Measurements from ENCODE around the gene VGF.
A peak's percentile ranks its signal among the peaks of the same experiment; 100 is the strongest.
"Not testable (repeated sequence)": the region's sequence is repeated elsewhere in the genome, so short reads cannot be mapped to it uniquely, and the experiment has no call there.

The VGF gene

DNA sequence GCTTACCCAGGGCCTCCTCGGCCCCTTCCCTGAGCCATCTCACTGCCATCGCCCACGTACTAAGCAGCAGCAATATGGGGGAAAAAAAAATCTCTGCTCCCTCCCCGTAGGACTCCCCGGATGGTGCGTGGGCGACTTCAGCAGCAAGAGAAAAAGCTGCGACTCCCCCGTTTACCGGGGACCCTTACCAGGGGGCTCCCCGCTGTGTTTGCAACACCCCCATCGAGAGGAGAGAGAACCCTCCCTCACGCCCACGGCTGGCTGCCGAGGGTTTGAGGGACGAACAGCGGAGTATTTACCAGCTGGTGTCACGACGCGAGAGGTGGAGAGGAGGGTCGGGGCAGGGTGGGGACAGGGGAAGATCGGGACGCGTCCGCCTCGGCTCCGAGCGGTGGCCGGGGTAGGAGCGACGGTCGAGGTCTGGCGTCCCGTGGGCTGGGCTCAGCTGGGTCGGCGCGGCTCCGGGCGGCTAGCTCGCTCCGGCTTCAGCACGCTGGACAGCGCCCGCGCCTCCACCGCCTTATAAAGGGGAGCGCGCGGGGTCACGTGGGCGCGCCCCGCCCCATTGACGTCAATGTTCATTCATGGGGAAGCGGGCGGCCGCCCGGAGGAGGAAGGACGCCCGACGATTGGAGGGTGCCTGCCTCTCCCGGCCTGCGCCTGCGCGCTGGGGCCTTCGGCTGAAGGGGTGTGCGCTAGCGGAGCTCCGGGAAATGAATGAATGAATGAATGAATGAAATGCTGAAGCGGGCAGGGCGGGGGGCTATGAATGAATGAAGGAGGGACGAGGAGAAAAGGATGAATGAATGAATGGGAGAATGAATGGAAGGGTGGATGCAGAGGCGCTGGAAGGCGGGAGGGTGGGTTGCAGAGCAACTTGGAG, at the start of gene VGF:
TSS of gene VGF (minus strand) at position 495 of the 883 bp plus-strand sequence. CDS start 726 bp downstream, outside the sequence.
- DNase-seq (ENCODE audit: low read depth) = peak; percentile 84
- H3K4me3 ChIP-seq (ENCODE audit: low read depth, low read length) = peak within 1 kb of the TSS; percentile 43

DNA sequence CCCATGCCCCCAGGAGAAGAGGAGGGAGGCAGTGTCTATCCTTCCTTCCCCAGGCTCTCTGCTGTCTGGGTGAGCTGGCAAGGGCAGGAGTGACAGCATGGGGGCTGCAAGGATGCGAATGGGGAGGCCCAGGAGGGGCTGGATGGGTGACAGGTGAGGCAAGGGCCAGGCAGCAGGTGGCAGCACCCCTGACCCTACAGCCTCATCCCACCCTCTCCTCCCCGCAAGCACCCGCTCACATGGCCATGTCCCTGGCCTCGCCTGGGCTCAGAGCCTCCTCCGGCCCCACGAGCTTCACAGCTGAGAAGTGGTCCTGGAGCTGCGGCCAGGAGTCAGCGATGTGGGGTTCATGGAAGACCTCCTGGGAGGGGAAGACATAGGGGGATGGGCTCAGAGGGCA, 46.6 kb upstream of the VGF start:
- H3K4me3 ChIP-seq (ENCODE audit: low read depth, low read length) = no peak overlapping the region
- no peak for DNase-seq (ENCODE audit: low read depth)

DNA sequence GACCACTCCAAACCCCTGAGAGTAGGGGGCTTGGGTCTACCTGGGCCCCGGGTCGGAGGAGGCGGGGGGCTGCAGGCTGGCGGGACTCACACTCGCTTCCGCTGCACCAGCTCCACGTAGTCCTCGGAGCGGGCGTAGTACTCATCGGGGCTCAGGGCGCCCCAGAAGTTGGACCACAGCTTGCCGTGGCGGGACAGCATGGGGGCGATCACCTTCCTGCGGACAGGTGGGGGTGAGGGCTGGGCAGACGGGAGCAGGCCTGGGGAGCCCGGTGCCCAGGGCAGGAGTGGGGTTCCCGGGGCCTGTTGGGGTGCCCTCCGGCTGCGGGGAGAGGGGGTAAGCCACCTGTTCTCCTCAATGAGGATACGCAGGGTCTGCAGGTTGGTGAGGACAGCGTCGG, 46.1 kb upstream of the VGF start:
- no peak for DNase-seq (ENCODE audit: low read depth)
- H3K4me3 ChIP-seq (ENCODE audit: low read depth, low read length) = no peak overlapping the region

DNA sequence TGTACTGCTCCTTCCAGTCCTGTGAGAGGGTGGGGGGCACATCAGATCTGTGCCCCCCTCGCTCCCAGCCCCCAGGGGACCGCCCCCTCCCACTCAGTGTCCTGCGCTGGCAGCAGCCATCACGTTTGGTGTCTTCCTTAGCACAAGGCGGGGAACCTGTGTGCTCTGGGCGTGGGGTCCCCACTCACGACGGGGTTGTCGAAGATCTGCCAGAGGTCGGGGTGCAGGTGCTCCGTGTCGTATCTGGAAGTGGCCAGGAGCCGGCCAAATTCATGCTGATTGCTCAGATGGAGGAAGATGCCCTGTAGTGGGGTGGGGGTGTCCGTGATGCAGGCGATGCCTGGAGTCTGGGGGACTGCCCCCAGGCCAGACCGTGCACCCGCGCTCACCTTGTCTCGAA, 44.8 kb upstream of the VGF start:
- DNase-seq (ENCODE audit: low read depth) = no peak

DNA sequence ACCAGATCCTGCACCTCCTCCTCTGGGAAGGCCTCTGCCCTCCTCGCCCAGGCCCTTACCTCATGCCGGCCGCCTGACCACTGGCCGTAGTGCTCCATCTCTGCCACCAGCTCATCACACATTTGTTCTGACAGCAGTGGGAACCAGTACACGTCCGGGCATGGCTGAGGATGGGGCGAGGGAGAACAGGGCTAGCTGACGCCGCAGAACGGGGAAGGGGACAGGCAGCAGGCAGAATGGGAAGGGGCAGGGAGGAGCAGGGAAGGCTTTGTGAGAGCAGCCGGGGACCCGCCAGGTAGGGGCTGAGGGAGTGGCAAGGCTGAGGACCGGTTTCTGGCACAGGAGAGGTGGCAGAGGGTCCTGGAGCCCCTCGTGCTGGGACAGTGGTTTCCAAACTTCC, 43.4 kb upstream of the VGF start:
- DNase-seq (ENCODE audit: low read depth) = no peak

More for the DNA sequence above, 44.8 kb upstream of the VGF start:
- no peak overlapping the region for H3K4me3 ChIP-seq (ENCODE audit: low read depth, low read length)

DNA sequence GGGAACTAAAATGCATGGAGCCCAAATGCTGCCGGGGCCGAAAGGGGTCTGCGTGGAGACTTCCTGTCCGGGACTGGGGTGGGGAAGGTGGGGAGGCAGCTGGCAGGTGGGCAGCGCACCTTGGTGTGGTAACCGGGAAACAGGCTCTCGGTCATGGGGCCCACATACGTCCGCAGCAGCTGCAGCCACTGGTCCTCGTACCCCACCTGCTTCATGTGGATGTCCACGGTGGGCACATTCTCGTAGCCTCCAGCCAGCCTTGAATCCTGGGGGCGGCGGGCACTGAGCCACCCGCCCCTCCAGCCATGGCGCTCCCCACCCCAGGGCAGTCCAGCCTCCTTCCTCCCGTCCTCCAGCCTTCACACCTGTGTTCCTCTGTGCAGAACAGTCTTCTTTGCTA, 42.1 kb upstream of the VGF start:
- no peak for DNase-seq (ENCODE audit: low read depth)
- H3K4me3 ChIP-seq (ENCODE audit: low read depth, low read length) = no peak overlapping the region

More for the DNA sequence above, 43.4 kb upstream of the VGF start:
- H3K4me3 ChIP-seq (ENCODE audit: low read depth, low read length) = no peak overlapping the region

DNA sequence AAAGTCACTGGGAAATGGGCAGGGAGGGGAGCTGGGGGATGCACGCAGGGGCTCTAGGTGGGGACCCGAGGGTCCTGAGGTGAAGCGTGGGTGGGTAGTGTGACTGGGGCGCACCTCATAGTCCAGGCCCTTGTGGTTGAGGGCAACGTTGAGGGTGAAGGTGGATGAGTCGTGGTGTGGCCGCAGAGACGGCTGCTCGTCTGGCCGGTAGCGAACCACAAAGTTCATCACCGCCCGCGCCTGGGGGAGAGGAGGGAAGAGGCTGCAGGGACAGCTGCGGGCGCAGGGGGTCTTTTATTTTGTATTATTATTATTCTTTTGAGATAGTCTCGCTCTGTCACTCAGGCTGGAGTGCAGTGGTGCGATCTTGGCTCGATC, 41.3 kb upstream of the VGF start:
- no peak for DNase-seq (ENCODE audit: low read depth)
- H3K4me3 ChIP-seq (ENCODE audit: low read depth, low read length) = no peak overlapping the region

DNA sequence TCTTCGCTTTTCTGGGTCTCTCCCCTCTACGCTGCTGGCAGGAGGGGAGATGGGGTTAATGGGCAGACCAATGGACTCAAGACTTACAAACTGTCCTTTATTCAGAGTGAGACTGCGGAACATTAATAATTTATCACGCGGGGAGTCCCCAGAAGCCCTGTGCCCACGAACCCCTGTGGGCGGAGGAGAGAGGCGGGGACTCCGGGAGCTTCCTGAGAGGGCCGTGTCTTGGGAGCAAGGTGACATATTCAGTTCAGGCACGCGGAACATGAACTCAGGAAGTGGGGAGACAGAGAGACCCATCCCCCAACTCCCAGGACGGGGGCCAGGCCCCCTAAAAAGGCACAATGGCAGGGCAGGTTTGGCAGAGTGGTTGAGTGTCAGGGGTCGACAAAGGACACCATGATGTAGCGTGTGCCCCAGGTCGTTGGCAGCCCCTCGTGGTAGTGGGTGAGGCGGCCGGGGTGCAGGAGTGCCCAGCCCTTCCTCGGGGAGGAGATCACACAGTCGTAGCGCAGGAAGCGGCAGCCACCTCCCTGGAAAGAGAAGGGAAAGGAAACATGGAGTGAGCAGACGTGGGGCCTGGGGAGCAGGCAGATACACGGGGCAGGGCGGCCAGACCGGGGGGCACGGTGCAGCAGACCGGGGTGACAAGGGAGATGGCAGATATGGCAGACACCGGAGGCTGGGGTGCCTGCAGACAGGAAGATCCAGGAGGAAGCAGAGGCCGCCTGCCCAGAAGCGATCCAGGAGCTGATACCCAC, 40.7 kb upstream of the VGF start:
- no peak for DNase-seq (ENCODE audit: low read depth)
- no peak overlapping the region for H3K4me3 ChIP-seq (ENCODE audit: low read depth, low read length)

DNA sequence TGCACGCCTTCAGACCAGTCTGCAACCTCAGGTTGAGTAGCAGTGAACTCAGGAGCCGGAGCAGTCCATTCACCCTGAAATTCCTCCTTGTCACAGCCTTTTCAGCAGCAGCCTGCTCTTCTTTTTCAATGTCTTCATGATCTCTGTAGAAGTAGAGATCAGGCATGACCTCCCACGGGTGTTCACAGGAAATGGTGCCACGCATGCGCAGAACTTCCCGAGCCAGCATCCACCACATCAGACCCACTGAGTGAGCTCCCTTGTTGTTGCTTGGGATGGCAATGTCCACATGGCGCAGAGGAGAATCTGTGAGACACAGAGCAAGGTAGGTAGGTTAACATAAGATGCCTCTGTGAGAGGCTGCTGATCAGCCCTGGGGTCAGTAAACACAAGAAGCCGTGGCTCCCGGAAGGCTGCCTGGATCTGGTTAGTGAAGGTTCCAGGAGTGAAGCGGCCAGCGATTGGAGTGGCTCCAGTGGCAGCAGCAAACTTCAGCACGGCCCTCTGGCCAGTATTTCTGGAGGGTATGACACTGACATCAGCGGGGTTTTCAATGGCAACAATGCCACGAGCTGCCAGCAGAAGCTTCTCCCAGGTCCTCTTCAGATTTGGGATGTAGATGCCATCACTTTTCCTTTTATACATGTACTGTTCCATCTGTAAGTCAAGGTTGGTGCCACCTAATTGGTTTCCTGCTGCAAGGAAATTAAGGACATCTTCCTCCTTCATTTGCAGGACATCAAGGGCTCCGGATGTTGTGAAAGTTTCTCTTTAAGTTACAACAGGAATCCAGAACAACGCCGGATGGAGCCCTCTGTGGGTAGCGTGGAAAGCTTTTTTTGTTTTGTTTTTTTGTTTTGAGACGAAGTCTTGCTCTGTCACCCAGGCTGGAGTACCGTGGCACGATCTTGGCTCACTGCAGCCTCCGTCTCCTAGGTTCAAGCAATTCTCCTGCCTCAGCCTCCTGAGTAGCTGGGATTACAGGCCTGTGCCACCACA, 38.7 kb upstream of the VGF start:
- DNase-seq (ENCODE audit: low read depth); H3K4me3 ChIP-seq (ENCODE audit: low read depth, low read length): not testable (repeated sequence)

DNA sequence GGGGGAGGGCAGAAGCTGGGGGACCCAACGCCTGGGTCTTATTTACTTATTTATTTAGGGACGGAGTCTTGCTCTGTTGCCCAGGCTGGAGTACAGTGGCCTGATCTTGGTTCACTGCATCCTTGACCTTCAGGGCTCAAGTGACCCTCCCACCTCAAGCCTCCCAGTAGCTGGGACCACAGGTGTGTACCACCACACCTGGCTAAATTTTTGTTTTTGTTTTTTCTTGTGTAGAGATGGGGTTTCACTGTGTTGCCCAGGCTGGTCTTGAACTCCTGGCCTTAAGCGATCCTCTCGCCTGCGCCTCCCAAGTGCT, 37.2 kb upstream of the VGF start:
- DNase-seq (ENCODE audit: low read depth) = no peak
- no peak overlapping the region for H3K4me3 ChIP-seq (ENCODE audit: low read depth, low read length)

DNA sequence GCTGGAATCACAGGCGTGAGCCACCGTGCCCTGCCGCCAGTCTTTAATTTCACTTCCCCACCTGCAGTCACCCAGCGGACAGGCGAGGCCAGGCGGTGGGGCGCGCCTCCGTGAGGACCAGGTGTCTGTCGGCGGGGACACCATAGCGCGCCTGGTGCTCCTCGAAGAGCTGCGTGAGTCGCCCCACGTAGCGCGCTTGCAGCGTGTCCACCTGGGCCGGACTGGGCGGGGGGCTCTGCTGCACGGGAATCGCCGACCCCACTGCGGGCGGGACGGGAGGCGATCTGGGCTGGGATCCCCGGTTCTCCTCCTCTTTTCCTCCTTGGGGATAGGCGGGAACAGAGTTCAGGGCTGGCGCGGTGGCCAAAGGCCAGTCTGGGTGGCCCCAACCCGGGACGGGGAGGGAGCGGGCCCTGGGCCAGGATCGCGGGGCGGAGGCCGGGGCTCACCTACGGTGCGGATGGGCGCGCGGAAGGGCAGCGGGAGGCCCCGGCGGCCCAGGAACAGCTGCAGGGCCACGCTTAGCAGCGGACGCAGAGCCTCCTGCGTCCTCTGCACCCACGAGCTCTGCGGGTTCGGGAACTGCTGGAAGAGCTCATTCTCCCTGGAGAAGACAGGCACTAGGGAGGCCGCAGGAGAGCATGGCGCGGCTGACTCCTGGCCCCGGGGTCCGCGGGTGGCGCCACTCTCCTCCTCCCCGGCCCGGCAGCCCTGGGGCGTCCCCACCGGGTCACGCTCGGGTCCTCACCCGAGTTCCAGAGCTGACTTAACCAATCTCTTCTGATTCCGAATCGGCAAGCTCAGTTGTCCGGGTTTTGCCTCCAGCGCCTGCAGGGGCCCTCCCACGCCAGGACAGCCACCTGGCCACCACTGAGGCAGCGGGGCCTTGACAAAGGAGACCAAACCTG, 36.6 kb upstream of the VGF start:
- no peak for DNase-seq (ENCODE audit: low read depth)
- H3K4me3 ChIP-seq (ENCODE audit: low read depth, low read length) = peak overlapping the region; percentile 7

DNA sequence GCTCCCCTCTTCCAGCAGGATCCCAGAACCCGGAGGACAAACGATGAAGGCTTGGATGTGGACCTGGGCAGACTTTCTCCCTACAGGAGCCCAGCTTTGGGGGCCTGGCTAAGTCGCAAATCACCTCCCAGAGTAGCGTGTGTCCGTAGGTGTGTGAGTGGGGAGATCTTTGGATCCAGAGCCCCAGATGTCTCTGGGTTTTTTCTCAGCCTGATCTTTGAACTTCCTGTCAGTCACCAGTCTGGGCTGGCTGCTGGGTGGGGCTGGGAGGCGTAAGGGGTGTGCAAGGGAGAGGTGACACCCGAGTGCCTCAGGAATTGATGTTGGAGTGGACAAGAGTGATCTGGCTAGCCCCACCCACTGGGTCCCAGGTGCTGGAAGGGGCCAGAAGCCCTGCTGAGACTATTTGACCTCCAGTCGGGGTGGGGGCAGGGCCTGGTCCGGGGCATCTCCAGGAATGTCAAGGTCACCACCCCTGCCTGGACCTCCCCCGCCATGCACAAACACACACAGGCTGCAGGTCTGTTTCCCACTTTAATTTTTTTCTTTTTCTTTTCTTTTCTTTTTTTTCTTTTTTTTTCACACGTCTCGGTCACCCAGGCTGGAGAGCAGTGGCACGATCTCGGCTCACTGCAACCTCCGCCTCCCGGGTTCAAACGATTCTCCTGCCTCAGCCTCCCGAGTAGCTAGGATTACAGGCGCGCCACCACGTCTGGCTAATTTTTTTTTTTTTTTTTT, 35.7 kb upstream of the VGF start, which contains the start of gene MOGAT3:
TSS of gene MOGAT3 (minus strand) at position 175 of the 738 bp plus-strand sequence. CDS start 182 bp downstream, outside the sequence.
- no peak for DNase-seq (ENCODE audit: low read depth)

DNA sequence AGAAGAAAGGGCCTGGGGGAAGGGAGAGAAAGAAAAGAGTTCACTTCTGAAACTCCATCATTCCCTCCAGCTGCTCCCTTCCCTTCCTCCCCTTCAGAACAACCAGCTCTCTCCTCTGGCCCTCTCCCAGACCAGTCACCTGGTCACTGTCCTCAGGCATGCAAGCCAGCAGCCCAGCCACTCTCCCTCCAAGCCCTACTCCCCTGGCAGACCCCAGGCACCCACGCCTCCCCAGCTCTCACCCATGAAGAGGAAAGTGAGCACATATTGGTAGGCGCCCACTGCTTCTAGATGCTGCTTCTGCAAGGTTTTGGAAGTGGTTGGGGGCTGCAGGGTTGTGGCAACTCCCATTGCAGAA, 35.1 kb upstream of the VGF start:
- DNase-seq (ENCODE audit: low read depth) = no peak
- H3K4me3 ChIP-seq (ENCODE audit: low read depth, low read length) = no peak overlapping the region

More for the DNA sequence above, 35.7 kb upstream of the VGF start, which contains the start of gene MOGAT3:
- peak within 1 kb of the TSS; percentile 7 for H3K4me3 ChIP-seq (ENCODE audit: low read depth, low read length)

DNA sequence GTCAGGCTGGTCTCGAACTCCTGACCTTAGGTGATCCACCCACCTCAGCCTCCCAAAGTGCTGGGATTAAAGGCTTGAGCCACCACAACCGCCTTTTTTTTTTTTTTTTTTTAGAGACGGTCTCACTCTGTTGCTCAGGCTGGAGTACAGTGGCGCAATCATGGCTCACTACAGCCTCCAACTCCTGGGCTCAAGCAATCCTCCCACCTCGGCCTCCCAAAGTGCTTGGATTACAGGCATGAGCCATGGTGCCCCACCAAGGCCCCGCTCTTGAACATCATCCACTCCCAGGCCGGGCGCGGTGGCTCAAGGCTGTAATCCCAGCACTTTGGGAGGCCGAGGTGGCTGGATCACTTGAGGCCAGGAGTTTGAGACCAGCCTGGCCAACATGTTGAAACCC, 34.2 kb upstream of the VGF start:
- not testable (repeated sequence) for H3K4me3 ChIP-seq (ENCODE audit: low read depth, low read length); DNase-seq (ENCODE audit: low read depth)

DNA sequence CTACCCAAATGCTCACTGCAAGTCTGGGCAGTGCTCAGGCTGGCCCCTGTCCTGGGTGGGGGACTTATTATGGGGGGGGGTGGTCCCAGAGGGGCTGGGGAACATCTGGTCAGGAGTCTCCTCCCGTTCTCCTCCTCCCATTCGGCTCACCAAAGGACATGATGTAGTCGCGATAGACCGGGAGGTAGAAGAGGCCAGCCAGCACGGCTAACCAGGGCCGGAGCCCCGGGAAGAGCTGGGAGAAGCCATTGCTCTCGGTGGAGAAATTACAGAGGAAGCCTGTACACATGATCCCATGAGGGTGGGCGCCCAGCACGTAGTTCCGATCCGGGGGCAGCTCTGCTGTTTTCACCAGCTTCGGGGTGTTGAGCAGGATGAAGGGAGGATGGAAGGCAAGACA, 33.1 kb upstream of the VGF start:
- no peak overlapping the region for H3K4me3 ChIP-seq (ENCODE audit: low read depth, low read length)
- no peak for DNase-seq (ENCODE audit: low read depth)

DNA sequence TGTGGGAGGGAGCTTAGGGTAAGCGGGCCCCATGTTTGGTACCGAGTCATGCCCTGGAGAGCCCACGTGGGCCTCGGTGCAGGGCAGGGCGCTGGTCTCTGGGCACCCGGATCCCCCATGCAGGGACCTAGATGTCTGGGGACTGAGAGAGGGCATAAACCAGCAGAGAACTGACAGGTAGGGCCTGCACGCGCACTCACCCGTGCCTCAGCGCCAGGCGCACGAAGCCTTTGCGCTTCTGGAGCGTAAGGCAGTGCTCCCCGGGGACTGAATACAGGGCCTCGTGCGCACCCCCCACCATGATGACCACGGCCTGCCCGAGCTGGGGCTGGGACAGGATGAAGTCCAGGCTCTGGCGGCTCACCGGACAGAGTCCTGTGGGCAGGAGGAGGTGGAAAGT, 32.6 kb upstream of the VGF start:
- no peak for DNase-seq (ENCODE audit: low read depth)
- no peak overlapping the region for H3K4me3 ChIP-seq (ENCODE audit: low read depth, low read length)

DNA sequence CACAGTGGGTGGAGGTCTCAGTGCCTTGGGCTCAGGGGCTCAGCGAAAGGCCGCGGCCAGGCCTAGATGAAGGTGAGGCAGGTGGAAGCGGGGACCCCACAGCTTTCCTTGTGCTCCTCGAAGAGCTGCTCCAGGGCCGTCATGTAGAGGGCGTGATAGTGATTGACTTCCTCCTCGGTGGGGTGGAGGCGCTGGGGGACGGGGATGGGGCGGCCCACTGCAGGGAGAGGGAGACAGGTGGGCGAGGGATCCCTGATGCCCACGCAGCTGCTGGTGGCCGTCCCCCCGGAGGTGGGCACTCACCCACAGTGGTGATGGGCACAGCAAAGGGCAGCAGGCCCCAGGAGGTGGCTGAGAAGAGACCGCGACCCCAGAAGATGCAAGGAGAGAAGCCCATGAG, 30.5 kb upstream of the VGF start:
- H3K4me3 ChIP-seq (ENCODE audit: low read depth, low read length) = no peak overlapping the region
- no peak for DNase-seq (ENCODE audit: low read depth)

DNA sequence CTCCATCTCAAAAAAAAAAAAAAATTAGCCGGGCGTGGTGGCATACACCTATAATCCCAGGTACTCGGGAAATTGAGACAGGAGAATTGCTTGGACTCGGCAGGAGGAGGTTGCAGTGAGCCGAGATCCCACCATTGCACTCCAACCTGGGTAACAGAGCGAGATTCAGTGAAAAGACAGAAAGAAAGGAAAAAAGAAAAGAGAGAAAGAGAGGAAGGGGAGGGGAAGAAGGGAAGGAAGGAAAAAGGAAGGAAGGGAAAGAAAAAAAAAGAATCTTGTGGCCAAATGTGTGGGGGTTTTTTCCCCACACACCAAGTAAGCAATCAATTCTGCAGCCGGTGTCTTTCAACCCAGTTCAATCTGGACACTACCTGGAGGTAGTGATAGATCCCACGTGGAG, 23.7 kb upstream of the VGF start:
- no peak overlapping the region for H3K4me3 ChIP-seq (ENCODE audit: low read depth, low read length)
- DNase-seq (ENCODE audit: low read depth) = no peak

All from skeletal muscle cell (primary cell).